Measurements from ENCODE around the gene TCF7L1.

TCF7L1 gene

DNA sequence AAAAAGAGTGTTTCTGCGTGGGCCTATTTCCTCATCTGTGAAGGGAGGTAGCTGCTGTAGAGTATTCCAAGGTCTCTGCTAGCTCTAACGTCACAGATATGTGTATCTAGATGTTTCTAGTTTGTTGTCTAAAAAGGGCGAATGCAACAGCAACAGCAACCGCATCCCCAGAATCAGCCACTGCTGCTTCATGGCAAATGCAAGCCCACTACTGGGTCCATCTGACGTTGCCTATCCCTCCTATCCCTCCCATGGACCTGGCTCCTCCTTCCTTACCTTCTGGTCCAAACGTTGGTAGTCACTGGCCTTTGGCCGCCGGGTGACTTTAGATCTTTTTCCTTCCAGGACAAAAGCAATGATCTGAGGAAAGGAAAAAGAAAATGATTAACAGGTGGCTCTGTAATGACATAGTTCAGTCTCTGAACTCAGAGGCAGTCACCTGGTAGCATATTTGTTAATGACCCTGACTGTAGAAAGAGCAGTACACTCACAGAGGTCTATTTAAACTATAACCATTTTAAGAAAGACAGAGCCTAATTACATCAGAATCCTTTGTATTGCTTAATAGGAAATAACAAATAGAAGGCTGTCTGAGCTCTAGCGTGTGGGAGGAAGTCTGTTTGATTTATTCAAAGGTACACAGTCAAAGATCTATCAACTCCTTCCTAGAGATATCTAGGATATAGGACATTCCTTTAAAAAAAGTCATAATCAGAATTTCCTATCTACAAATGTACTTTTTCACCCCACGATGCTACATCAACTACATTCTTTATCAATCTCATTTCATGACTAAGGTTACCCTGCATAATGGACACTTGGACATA, 191.7 kb downstream of the TCF7L1 start:
- TF ChIP-seq TOX (CRISPR knock-in tag; IDR thresholded peaks at IDR 0.05; ENCODE audit: borderline replicate concordance) (no peak), RARB (CRISPR knock-in tag; IDR thresholded peaks at IDR 0.05) (no peak), ZFP3 (CRISPR knock-in tag; IDR thresholded peaks at IDR 0.05) (no peak), ARNTL (CRISPR knock-in tag; IDR thresholded peaks at IDR 0.05; ENCODE audit: borderline replicate concordance, low read depth) (no peak)
- TF ChIP-seq, protein P1, sequence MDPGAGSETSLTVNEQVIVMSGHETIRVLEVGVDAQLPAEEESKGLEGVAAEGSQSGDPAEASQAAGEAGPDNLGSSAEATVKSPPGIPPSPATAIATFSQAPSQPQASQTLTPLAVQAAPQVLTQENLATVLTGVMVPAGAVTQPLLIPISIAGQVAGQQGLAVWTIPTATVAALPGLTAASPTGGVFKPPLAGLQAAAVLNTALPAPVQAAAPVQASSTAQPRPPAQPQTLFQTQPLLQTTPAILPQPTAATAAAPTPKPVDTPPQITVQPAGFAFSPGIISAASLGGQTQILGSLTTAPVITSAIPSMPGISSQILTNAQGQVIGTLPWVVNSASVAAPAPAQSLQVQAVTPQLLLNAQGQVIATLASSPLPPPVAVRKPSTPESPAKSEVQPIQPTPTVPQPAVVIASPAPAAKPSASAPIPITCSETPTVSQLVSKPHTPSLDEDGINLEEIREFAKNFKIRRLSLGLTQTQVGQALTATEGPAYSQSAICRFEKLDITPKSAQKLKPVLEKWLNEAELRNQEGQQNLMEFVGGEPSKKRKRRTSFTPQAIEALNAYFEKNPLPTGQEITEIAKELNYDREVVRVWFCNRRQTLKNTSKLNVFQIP (CRISPR knock-in tag; IDR thresholded peaks at IDR 0.05; ENCODE audit: borderline replicate concordance, low read depth): no peak
- TF ChIP-seq, protein P2, sequence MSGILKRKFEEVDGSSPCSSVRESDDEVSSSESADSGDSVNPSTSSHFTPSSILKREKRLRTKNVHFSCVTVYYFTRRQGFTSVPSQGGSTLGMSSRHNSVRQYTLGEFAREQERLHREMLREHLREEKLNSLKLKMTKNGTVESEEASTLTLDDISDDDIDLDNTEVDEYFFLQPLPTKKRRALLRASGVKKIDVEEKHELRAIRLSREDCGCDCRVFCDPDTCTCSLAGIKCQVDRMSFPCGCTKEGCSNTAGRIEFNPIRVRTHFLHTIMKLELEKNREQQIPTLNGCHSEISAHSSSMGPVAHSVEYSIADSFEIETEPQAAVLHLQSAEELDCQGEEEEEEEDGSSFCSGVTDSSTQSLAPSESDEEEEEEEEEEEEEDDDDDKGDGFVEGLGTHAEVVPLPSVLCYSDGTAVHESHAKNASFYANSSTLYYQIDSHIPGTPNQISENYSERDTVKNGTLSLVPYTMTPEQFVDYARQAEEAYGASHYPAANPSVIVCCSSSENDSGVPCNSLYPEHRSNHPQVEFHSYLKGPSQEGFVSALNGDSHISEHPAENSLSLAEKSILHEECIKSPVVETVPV (CRISPR knock-in tag; IDR thresholded peaks at IDR 0.05): no peak
- no peak for ATAC-seq

DNA sequence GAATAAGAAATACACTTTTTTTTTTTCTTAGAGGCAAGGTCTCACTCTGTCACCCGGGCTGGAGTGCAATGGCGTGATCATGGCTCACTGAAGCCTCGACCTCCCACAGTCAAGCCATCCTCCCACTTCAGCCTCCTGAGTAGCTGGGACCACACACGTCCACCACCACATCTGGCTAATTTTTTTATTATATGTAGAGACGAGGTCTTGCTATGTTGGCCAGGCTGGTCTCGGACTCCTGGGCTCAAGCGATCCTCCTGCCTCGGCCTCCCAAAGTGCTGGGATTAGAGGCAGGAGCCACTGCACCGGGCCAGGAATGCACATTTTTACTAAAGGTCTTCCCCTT, 192.2 kb downstream of the TCF7L1 start:
- no peak for ATAC-seq
- TF ChIP-seq, protein P3, sequence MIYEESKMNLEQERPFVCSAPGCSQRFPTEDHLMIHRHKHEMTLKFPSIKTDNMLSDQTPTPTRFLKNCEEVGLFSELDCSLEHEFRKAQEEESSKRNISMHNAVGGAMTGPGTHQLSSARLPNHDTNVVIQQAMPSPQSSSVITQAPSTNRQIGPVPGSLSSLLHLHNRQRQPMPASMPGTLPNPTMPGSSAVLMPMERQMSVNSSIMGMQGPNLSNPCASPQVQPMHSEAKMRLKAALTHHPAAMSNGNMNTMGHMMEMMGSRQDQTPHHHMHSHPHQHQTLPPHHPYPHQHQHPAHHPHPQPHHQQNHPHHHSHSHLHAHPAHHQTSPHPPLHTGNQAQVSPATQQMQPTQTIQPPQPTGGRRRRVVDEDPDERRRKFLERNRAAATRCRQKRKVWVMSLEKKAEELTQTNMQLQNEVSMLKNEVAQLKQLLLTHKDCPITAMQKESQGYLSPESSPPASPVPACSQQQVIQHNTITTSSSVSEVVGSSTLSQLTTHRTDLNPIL (CRISPR knock-in tag; IDR thresholded peaks at IDR 0.05; ENCODE audit: low read depth): no peak

DNA sequence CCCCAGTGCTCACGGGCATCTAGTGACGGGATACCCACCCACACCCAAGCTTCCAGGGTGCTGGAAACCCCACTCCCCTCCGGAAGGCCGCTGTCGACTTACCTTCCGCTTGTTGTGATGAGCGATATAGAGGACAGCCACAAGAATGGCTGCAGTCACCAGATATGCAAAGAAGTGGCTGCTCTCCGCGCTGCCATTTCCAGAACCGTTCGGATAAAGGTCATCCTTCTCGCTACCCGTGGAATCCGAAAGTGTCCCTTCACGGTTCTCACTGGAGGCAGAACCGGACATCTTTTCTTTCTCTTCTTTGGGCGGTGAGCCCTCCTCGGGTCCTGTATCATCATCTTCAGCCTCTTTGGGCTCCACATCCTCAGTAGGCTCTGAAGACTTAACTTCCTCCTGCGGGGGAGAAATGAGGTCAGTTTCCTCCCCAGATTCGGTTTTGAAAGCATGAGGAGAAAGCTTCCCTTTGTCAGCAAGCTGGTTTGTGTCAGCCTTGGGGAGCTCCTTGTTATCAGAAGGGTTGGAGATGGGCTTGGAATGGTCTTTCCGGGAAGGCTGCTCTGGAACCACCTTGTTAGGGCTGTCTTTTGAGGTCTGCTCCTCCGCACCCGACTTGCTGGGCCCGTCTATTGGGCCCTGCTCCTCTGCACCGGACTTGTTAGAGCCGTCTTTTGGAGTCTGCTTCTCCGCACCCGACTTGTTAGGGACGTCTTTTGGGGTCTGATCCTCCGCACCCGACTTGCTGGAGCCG, 193.4 kb downstream of the TCF7L1 start:
- TF ChIP-seq, protein P1 (CRISPR knock-in tag; IDR thresholded peaks at IDR 0.05; ENCODE audit: borderline replicate concordance, low read depth): no peak
- TF ChIP-seq ZNF8 (CRISPR knock-in tag; IDR thresholded peaks at IDR 0.05) (no peak), RARB (CRISPR knock-in tag; IDR thresholded peaks at IDR 0.05) (no peak), ZNF565 (CRISPR knock-in tag; conservative IDR thresholded peaks at IDR 0.05; ENCODE audit: low read depth) (no peak), ARNTL (CRISPR knock-in tag; IDR thresholded peaks at IDR 0.05; ENCODE audit: borderline replicate concordance, low read depth) (no peak), SNAI2 (CRISPR knock-in tag; IDR thresholded peaks at IDR 0.05) (no peak), PPARA (CRISPR knock-in tag; IDR thresholded peaks at IDR 0.05; ENCODE audit: borderline replicate concordance) (no peak), ISL1 (CRISPR knock-in tag; IDR thresholded peaks at IDR 0.05) (no peak), ZFP30 (CRISPR knock-in tag; IDR thresholded peaks at IDR 0.05) (no peak), TOX (CRISPR knock-in tag; IDR thresholded peaks at IDR 0.05; ENCODE audit: borderline replicate concordance) (no peak)
- TF ChIP-seq, protein P2 (CRISPR knock-in tag; IDR thresholded peaks at IDR 0.05): no peak
- TF ChIP-seq, protein P4, sequence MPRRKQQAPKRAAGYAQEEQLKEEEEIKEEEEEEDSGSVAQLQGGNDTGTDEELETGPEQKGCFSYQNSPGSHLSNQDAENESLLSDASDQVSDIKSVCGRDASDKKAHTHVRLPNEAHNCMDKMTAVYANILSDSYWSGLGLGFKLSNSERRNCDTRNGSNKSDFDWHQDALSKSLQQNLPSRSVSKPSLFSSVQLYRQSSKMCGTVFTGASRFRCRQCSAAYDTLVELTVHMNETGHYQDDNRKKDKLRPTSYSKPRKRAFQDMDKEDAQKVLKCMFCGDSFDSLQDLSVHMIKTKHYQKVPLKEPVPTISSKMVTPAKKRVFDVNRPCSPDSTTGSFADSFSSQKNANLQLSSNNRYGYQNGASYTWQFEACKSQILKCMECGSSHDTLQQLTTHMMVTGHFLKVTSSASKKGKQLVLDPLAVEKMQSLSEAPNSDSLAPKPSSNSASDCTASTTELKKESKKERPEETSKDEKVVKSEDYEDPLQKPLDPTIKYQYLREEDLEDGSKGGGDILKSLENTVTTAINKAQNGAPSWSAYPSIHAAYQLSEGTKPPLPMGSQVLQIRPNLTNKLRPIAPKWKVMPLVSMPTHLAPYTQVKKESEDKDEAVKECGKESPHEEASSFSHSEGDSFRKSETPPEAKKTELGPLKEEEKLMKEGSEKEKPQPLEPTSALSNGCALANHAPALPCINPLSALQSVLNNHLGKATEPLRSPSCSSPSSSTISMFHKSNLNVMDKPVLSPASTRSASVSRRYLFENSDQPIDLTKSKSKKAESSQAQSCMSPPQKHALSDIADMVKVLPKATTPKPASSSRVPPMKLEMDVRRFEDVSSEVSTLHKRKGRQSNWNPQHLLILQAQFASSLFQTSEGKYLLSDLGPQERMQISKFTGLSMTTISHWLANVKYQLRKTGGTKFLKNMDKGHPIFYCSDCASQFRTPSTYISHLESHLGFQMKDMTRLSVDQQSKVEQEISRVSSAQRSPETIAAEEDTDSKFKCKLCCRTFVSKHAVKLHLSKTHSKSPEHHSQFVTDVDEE (CRISPR knock-in tag; IDR thresholded peaks at IDR 0.05): no peak
- TF ChIP-seq, protein P3 (CRISPR knock-in tag; IDR thresholded peaks at IDR 0.05; ENCODE audit: low read depth): no peak
- TF ChIP-seq, protein P5, sequence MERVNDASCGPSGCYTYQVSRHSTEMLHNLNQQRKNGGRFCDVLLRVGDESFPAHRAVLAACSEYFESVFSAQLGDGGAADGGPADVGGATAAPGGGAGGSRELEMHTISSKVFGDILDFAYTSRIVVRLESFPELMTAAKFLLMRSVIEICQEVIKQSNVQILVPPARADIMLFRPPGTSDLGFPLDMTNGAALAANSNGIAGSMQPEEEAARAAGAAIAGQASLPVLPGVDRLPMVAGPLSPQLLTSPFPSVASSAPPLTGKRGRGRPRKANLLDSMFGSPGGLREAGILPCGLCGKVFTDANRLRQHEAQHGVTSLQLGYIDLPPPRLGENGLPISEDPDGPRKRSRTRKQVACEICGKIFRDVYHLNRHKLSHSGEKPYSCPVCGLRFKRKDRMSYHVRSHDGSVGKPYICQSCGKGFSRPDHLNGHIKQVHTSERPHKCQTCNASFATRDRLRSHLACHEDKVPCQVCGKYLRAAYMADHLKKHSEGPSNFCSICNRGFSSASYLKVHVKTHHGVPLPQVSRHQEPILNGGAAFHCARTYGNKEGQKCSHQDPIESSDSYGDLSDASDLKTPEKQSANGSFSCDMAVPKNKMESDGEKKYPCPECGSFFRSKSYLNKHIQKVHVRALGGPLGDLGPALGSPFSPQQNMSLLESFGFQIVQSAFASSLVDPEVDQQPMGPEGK (CRISPR knock-in tag; IDR thresholded peaks at IDR 0.05; ENCODE audit: borderline replicate concordance): no peak
- ATAC-seq: peak; percentile 3; the same call in 2 of the 3 replicates

All from SK-N-SH treated with all-trans-retinoic acid at 6 μM for 48 hours (cell line).